Suprapubic skin (tissue), 4 donors: ENCODE data around the gene PHLDB3.
A peak's percentile ranks its signal among the peaks of the same experiment; 100 is the strongest.

Source experiments
- POLR2A ChIP-seq, 2 donors: fragments of 450-650 bp; IDR thresholded peaks; one replicate each; pipeline ENCODE4 v1.6.1; 2017; ENCODE audit warnings: antibody characterized with exemption in 2 of 2, mild to moderate bottlenecking in 2 of 2, moderate library complexity in 2 of 2
- POLR2AphosphoS5 ChIP-seq, 3 donors: sonication (generic); formaldehyde crosslinking; IDR thresholded peaks; one replicate each; pipeline ENCODE4 v1.6.1; 2017; ENCODE audit warnings: antibody characterized with exemption in 3 of 3
- TF ChIP-seq, protein P1 (sequence below), 2 donors: fragments of 200-600 bp in 1 of 2; fragments of 450-650 bp in 1 of 2; sonication (generic) in 1 of 2; IDR thresholded peaks; one replicate each; pipeline ENCODE4 v1.5.1; 2016 to 2019; ENCODE audit warnings: antibody characterized with exemption in 2 of 2, mild to moderate bottlenecking in 1 of 2, moderate library complexity in 1 of 2

DNA sequence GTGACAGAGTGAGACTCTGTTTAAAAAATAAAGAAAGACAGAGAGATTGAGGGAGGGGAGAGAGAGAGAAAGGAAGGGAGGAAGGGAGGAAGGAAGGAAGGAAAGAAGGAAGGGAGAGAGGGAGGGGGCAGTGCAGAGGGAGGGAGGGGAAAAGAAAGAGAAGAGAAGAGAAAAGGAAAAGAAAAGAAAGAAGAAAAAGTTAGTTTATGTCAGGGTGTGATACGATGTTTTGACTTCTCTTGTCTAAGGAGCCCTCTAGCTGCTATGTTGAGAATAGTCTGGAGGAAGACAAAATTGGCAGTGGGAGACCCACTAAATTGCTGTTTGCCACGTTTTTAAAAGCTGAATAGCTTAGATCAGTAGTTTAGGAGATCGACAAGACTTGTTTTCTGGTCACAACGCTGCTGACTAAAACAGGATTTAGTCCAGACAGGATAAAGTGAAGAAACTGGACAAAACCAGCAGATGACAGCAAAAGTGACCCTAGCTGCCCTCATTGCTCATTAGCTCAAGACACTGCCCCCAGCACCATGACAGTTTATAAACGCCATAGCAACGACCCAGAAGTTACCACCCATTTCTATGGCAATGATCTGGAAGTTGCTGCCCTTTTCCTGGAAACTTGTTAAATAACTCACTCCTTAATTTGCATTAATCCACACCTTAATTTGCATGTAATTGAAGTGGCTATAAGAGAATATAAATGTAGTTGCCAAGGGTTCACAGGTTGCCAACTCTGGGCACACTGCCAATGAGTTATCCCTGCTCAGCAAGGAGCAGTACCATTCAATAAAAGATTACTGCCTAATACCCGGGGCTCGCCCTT, 78.8 kb downstream of the PHLDB3 start:
- no peak for TF ChIP-seq POLR2A (IDR thresholded peaks at IDR 0.05)
- TF ChIP-seq POLR2AphosphoS5 (IDR thresholded peaks at IDR 0.05) = peak in 1 of 3 donors; percentile 20
- TF ChIP-seq, protein P1, sequence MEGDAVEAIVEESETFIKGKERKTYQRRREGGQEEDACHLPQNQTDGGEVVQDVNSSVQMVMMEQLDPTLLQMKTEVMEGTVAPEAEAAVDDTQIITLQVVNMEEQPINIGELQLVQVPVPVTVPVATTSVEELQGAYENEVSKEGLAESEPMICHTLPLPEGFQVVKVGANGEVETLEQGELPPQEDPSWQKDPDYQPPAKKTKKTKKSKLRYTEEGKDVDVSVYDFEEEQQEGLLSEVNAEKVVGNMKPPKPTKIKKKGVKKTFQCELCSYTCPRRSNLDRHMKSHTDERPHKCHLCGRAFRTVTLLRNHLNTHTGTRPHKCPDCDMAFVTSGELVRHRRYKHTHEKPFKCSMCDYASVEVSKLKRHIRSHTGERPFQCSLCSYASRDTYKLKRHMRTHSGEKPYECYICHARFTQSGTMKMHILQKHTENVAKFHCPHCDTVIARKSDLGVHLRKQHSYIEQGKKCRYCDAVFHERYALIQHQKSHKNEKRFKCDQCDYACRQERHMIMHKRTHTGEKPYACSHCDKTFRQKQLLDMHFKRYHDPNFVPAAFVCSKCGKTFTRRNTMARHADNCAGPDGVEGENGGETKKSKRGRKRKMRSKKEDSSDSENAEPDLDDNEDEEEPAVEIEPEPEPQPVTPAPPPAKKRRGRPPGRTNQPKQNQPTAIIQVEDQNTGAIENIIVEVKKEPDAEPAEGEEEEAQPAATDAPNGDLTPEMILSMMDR (IDR thresholded peaks at IDR 0.05) = peak in 1 of 2 donors; percentile 28
